ENCODE results near the gene CRTC2.

GRCh38 chr1:153984123-153984894, 25.9 kb upstream of the CRTC2 start:
- TF ChIP-seq, protein P1, sequence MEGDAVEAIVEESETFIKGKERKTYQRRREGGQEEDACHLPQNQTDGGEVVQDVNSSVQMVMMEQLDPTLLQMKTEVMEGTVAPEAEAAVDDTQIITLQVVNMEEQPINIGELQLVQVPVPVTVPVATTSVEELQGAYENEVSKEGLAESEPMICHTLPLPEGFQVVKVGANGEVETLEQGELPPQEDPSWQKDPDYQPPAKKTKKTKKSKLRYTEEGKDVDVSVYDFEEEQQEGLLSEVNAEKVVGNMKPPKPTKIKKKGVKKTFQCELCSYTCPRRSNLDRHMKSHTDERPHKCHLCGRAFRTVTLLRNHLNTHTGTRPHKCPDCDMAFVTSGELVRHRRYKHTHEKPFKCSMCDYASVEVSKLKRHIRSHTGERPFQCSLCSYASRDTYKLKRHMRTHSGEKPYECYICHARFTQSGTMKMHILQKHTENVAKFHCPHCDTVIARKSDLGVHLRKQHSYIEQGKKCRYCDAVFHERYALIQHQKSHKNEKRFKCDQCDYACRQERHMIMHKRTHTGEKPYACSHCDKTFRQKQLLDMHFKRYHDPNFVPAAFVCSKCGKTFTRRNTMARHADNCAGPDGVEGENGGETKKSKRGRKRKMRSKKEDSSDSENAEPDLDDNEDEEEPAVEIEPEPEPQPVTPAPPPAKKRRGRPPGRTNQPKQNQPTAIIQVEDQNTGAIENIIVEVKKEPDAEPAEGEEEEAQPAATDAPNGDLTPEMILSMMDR (IDR thresholded peaks at IDR 0.05), result no peak
- TF ChIP-seq, protein P2, sequence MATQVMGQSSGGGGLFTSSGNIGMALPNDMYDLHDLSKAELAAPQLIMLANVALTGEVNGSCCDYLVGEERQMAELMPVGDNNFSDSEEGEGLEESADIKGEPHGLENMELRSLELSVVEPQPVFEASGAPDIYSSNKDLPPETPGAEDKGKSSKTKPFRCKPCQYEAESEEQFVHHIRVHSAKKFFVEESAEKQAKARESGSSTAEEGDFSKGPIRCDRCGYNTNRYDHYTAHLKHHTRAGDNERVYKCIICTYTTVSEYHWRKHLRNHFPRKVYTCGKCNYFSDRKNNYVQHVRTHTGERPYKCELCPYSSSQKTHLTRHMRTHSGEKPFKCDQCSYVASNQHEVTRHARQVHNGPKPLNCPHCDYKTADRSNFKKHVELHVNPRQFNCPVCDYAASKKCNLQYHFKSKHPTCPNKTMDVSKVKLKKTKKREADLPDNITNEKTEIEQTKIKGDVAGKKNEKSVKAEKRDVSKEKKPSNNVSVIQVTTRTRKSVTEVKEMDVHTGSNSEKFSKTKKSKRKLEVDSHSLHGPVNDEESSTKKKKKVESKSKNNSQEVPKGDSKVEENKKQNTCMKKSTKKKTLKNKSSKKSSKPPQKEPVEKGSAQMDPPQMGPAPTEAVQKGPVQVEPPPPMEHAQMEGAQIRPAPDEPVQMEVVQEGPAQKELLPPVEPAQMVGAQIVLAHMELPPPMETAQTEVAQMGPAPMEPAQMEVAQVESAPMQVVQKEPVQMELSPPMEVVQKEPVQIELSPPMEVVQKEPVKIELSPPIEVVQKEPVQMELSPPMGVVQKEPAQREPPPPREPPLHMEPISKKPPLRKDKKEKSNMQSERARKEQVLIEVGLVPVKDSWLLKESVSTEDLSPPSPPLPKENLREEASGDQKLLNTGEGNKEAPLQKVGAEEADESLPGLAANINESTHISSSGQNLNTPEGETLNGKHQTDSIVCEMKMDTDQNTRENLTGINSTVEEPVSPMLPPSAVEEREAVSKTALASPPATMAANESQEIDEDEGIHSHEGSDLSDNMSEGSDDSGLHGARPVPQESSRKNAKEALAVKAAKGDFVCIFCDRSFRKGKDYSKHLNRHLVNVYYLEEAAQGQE (IDR thresholded peaks at IDR 0.05; ENCODE audit: insufficient read depth in 1 of 2, low read depth in 2 of 2, low read length in 1 of 2), result no peak
- TF ChIP-seq POLR2AphosphoS5 (IDR thresholded peaks at IDR 0.05; ENCODE audit: low read depth, low read length), result no peak
